ENCODE data around the gene RNF157. TPM values are rescaled to one million over a fixed set of nuclear protein-coding genes. Genes with fewer than 3 reads are reported as not detected.
A peak's percentile ranks its signal among the peaks of the same experiment; 100 is the strongest.

Gene RNF157
- total and polyA plus RNA-seq, 2 of the 13 experiments (the other 11 are each of a cell fraction or from before 2014, with no cell fraction given), result 0.44 to 1.5 TPM

DNA sequence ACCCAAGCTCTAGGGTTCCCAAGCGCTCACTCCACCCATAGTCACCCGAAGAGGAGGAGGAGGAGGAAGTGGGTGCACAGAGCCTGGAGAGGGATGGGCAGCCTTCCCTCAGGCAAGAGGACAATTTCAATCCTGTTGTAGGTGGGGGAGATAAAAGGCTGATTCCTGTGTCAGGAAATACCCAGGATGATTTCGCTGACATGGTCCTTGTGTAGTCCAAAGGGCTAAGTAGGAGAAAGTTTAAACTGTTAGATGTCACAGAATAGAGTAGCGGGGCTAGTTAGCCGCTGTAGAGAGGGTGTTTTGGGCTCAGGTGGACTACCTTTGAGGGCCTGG, 135.4 kb downstream of the RNF157 start:
- H3K79me2 ChIP-seq (ENCODE audit: insufficient read depth, low read length), result peaks cover 18% of the 10 kb centered on the region
- no peaks in the 10 kb centered on the region for H4K20me1 ChIP-seq (ENCODE audit: insufficient read depth, low read length)
- ChIA-PET POLR2A (interaction anchor here (1.0 to 1.7 kb wide), 6 partner anchors 30 to 250 kb away, joined by 3 to 6 read pairs (median 4); partner anchors contain the start of genes ACOX1, GALR2 and WBP2), CTCF (ENCODE audit: low intra/inter-chr PET ratio, low total read pairs) (no interaction called here)
- H3K9me3 ChIP-seq (ENCODE audit: low read length), result no peaks in the 10 kb centered on the region
- ATAC-seq (no peak), FAIRE-seq (no peak), DNase-seq (ENCODE audit: low spot score) (peak; percentile 39)
- intact Hi-C loops (cut with micrococcal nuclease; ENCODE audit: unreplicated experiment), result no loop called here
- H3K27me3 ChIP-seq (ENCODE audit: control insufficient read depth in 1 of 2, insufficient read depth in 2 of 2, low read length in 2 of 2), result no peaks in the 10 kb centered on the region; a peak in 1 of 5 replicates
- peaks cover 48% of the 10 kb centered on the region for H3K4me1 ChIP-seq (ENCODE audit: insufficient read depth, low read length)
- no peak overlapping the region for H3K9ac ChIP-seq (ENCODE audit: insufficient read depth, low read depth, low read length)
- H2AFZ ChIP-seq (ENCODE audit: low read length), result no peak overlapping the region
- in situ Hi-C loops (cut with HindIII; ENCODE audit: extremely low pct_ligation_motif_present, low pct_unique_long_range_greater_than_20kb), result no loop called here
- H3K4me3 ChIP-seq (replicated peaks in 1 of 3; ENCODE audit: insufficient read depth in 1 of 3, low read depth in 2 of 3, low read length in 3 of 3), result no peak overlapping the region
- no TSS peak for BruUV-seq (replicated peaks)
- H3K36me3 ChIP-seq (replicated peaks in 1 of 2; ENCODE audit: control insufficient read depth in 1 of 2, insufficient read depth in 2 of 2, low read length in 2 of 2), result peaks cover 11 to 14% of the 10 kb centered on the region in 2 experiments
- H3K4me2 ChIP-seq (ENCODE audit: low read depth, low read length), result peak overlapping the region; percentile 97
- peak overlapping the region; percentile 5 for H3K27ac ChIP-seq (ENCODE audit: extremely low read length, insufficient read depth, low read length)
- WGBS (ENCODE audit: low lambda C conversion rate), result 57% methylated on average over 5 of the region's 5 CpGs
- TF ChIP-seq ZNF24 (IDR thresholded peaks at IDR 0.05), result no peak
- 0 out of 2 replicates have a peak, but pooled peaks have one; percentile 18 for TF ChIP-seq ZMYM3 (CRISPR knock-in tag; IDR thresholded peaks at IDR 0.05)
- TF ChIP-seq SOX5 (CRISPR knock-in tag; IDR thresholded peaks at IDR 0.05; ENCODE audit: borderline replicate concordance), result no peak
- TF ChIP-seq, protein P1, sequence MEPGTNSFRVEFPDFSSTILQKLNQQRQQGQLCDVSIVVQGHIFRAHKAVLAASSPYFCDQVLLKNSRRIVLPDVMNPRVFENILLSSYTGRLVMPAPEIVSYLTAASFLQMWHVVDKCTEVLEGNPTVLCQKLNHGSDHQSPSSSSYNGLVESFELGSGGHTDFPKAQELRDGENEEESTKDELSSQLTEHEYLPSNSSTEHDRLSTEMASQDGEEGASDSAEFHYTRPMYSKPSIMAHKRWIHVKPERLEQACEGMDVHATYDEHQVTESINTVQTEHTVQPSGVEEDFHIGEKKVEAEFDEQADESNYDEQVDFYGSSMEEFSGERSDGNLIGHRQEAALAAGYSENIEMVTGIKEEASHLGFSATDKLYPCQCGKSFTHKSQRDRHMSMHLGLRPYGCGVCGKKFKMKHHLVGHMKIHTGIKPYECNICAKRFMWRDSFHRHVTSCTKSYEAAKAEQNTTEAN (CRISPR knock-in tag; conservative IDR thresholded peaks at IDR 0.05), result no peak
- TF ChIP-seq, protein P2, sequence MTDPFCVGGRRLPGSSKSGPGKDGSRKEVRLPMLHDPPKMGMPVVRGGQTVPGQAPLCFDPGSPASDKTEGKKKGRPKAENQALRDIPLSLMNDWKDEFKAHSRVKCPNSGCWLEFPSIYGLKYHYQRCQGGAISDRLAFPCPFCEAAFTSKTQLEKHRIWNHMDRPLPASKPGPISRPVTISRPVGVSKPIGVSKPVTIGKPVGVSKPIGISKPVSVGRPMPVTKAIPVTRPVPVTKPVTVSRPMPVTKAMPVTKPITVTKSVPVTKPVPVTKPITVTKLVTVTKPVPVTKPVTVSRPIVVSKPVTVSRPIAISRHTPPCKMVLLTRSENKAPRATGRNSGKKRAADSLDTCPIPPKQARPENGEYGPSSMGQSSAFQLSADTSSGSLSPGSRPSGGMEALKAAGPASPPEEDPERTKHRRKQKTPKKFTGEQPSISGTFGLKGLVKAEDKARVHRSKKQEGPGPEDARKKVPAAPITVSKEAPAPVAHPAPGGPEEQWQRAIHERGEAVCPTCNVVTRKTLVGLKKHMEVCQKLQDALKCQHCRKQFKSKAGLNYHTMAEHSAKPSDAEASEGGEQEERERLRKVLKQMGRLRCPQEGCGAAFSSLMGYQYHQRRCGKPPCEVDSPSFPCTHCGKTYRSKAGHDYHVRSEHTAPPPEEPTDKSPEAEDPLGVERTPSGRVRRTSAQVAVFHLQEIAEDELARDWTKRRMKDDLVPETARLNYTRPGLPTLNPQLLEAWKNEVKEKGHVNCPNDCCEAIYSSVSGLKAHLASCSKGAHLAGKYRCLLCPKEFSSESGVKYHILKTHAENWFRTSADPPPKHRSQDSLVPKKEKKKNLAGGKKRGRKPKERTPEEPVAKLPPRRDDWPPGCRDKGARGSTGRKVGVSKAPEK (CRISPR knock-in tag; IDR thresholded peaks at IDR 0.05; ENCODE audit: borderline replicate concordance), result peak; percentile 82; the same call in 1 of the 2 replicates
- no peak for TF ChIP-seq ZNF460 (CRISPR knock-in tag; IDR thresholded peaks at IDR 0.05; ENCODE audit: borderline replicate concordance)
- TF ChIP-seq, protein P3, sequence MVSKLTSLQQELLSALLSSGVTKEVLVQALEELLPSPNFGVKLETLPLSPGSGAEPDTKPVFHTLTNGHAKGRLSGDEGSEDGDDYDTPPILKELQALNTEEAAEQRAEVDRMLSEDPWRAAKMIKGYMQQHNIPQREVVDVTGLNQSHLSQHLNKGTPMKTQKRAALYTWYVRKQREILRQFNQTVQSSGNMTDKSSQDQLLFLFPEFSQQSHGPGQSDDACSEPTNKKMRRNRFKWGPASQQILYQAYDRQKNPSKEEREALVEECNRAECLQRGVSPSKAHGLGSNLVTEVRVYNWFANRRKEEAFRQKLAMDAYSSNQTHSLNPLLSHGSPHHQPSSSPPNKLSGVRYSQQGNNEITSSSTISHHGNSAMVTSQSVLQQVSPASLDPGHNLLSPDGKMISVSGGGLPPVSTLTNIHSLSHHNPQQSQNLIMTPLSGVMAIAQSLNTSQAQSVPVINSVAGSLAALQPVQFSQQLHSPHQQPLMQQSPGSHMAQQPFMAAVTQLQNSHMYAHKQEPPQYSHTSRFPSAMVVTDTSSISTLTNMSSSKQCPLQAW (CRISPR knock-in tag; IDR thresholded peaks at IDR 0.05), result no peak
- no peak for TF ChIP-seq ZNF776 (CRISPR knock-in tag; IDR thresholded peaks at IDR 0.05)
- TF ChIP-seq, protein P4, sequence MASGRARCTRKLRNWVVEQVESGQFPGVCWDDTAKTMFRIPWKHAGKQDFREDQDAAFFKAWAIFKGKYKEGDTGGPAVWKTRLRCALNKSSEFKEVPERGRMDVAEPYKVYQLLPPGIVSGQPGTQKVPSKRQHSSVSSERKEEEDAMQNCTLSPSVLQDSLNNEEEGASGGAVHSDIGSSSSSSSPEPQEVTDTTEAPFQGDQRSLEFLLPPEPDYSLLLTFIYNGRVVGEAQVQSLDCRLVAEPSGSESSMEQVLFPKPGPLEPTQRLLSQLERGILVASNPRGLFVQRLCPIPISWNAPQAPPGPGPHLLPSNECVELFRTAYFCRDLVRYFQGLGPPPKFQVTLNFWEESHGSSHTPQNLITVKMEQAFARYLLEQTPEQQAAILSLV (CRISPR knock-in tag; IDR thresholded peaks at IDR 0.05; ENCODE audit: borderline replicate concordance), result no peak
- no peak for TF ChIP-seq HOXA7 (CRISPR knock-in tag; IDR thresholded peaks at IDR 0.05)
- TF ChIP-seq TEAD3 (CRISPR knock-in tag; optimal IDR thresholded peaks at IDR 0.05; ENCODE audit: borderline replicate concordance), result peak; percentile 44
- peak; percentile 44; the same call in 1 of the 2 replicates for TF ChIP-seq MAFF (IDR thresholded peaks at IDR 0.05; ENCODE audit: low read depth, low read length)
- TF ChIP-seq ZFX (CRISPR knock-in tag; IDR thresholded peaks at IDR 0.05; ENCODE audit: low read depth), result no peak
- TF ChIP-seq ZNF44 (CRISPR knock-in tag; IDR thresholded peaks at IDR 0.05), result no peak
- no peak for TF ChIP-seq ZNF224 (CRISPR knock-in tag; IDR thresholded peaks at IDR 0.05)
- no peak for TF ChIP-seq CAMTA2 (CRISPR knock-in tag; IDR thresholded peaks at IDR 0.05; ENCODE audit: borderline replicate concordance)
- no peak for TF ChIP-seq ZNF337 (CRISPR knock-in tag; IDR thresholded peaks at IDR 0.05; ENCODE audit: borderline replicate concordance, low read depth)
- TF ChIP-seq PPARG (CRISPR knock-in tag; conservative IDR thresholded peaks at IDR 0.05), result peak; percentile 84
- TF ChIP-seq ZBTB38 (CRISPR knock-in tag; IDR thresholded peaks at IDR 0.05), result peak; percentile 34; the same call in 1 of the 2 replicates
- no peak for TF ChIP-seq GATAD2A (CRISPR knock-in tag; IDR thresholded peaks at IDR 0.05)
